OCI-LY7 (cell line): Measurements from ENCODE around the gene HOXB6. TPM values are rescaled to one million over a fixed set of nuclear protein-coding genes. Genes with fewer than 3 reads are reported as not detected.

Source experiments
- BruUV-seq: library from RNA; stranded (reverse); fragments of 400-500 nt; replicated peaks from 2 replicates; lab custom pipeline; 2021; lab: Mats Ljungman, UMichigan
- CTCF ChIA-PET: fragments of 300-600 bp; sonication (Branson Sonifier 250); formaldehyde crosslinking; loops from one replicate; lab custom pipeline; 2022; ENCODE audit warnings: antibody characterized with exemption; ENCODE audit not compliant: unreplicated experiment; lab: Charles Lee
- POLR2A ChIA-PET: fragments of 300-600 bp; sonication (Branson Sonifier 250); formaldehyde crosslinking; loops from one replicate; lab custom pipeline; 2022; ENCODE audit warnings: antibody characterized with exemption; lab: Charles Lee
- DNase-seq: peaks from one replicate; pipeline ENCODE4 v3.0.0-alpha.2; 2015; ENCODE audit warnings: low spot score
- H2AFZ ChIP-seq: fragments of 200-600 bp; sonication (generic), shearing (Covaris generic); 2 replicates; pipeline ENCODE4 v1.6.1; 2014; ENCODE audit warnings: mild to moderate bottlenecking, antibody characterized with exemption, low read length, moderate library complexity
- H3K27ac ChIP-seq: fragments of 200-600 bp; sonication (generic); 2 replicates; pipeline ENCODE4 v1.5.1; 2014; ENCODE audit warnings: mixed run types, low read depth, mild to moderate bottlenecking, moderate library complexity, low read length, inconsistent platforms; ENCODE audit not compliant: poor library complexity, severe bottlenecking
- H3K36me3 ChIP-seq: fragments of 200-600 bp; sonication (generic); 2 replicates; pipeline ENCODE4 v1.6.1; 2014; ENCODE audit warnings: mild to moderate bottlenecking, antibody characterized with exemption, low read length, moderate library complexity, mixed read lengths; ENCODE audit not compliant: insufficient read depth
- H3K4me1 ChIP-seq: fragments of 200-600 bp; sonication (generic); 2 replicates; pipeline ENCODE4 v1.5.1; 2014; ENCODE audit warnings: mild to moderate bottlenecking, low read length; ENCODE audit not compliant: insufficient read depth, poor library complexity, severe bottlenecking
- H3K4me2 ChIP-seq: fragments of 200-600 bp; sonication (generic); 2 replicates; pipeline ENCODE4 v1.6.1; 2014; ENCODE audit warnings: mild to moderate bottlenecking, low read length
- H3K4me3 ChIP-seq: fragments of 200-600 bp; sonication (generic); 2 replicates; pipeline ENCODE4 v1.5.1; 2014; ENCODE audit warnings: mild to moderate bottlenecking, low read depth, low read length; ENCODE audit not compliant: poor library complexity, severe bottlenecking
- H3K79me2 ChIP-seq: fragments of 200-600 bp; sonication (generic); 2 replicates; pipeline ENCODE4 v1.6.1; 2016; ENCODE audit warnings: low read depth, mild to moderate bottlenecking, low read length, moderate library complexity, mixed read lengths; ENCODE audit not compliant: insufficient read depth
- H3K9me2 ChIP-seq: fragments of 200-600 bp; sonication (generic); 2 replicates; pipeline ENCODE4 v1.6.1; 2016; ENCODE audit warnings: mild to moderate bottlenecking, low read length, mixed read lengths; ENCODE audit not compliant: insufficient read depth
- H3K9me3 ChIP-seq: fragments of 200-600 bp; sonication (generic); 2 replicates; pipeline ENCODE4 v1.6.1; 2014; ENCODE audit warnings: mild to moderate bottlenecking, mixed run types, low read length, mixed read lengths
- H4K20me1 ChIP-seq: fragments of 200-600 bp; sonication (generic); 2 replicates; pipeline ENCODE4 v1.6.1; 2014; ENCODE audit warnings: mild to moderate bottlenecking, antibody characterized with exemption, low read length, moderate library complexity, mixed read lengths; ENCODE audit not compliant: insufficient read depth
- CTCF ChIP-seq: fragments of 200-600 bp; sonication (generic); conservative IDR thresholded peaks from 2 replicates; pipeline ENCODE4 v1.5.1; 2014; ENCODE audit warnings: mild to moderate bottlenecking, antibody characterized with exemption, low read length, moderate library complexity, mixed read lengths
- EZH2phosphoT487 ChIP-seq: fragments of 200-600 bp; sonication (generic); IDR thresholded peaks from 2 replicates; pipeline ENCODE4 v1.6.1; 2018; ENCODE audit warnings: low read depth, borderline replicate concordance, mild to moderate bottlenecking, mixed run types, antibody characterized with exemption, low read length, moderate library complexity, mixed read lengths
- intact Hi-C: fragments of 100-400 bp; cut with micrococcal nuclease; formaldehyde crosslinking; loops from one replicate; pipeline ENCODE4 v1.10.0; 2022; ENCODE audit not compliant: unreplicated experiment
- total RNA-seq, 2 experiments: library from RNA; depleted of rRNA in 1 of 2; stranded (reverse); fragments of >200 nt in 1 of 2; shearing (Covaris generic) in 1 of 2; gene quantifications; 2 replicates each; pipeline ENCODE4 v1.2.3, GENCODE V29; 2014 to 2022

Gene HOXB6
- total RNA-seq, 2 experiments from 2014 or later: not detected

- Histone ChIP-seq H3K27ac (no peak overlapping the region), H3K4me1 (peaks cover 32% of the 10 kb centered on the region), H3K36me3 (no peaks in the 10 kb centered on the region), H4K20me1 (no peaks in the 10 kb centered on the region), H3K4me2 (peak overlapping the region; percentile 69), H2AFZ (peak overlapping the region; percentile 83; the same call in 1 of the 2 replicates), H3K4me3 (peak overlapping the region; percentile 63), H3K9me3 (no peaks in the 10 kb centered on the region), H3K79me2 (no peaks in the 10 kb centered on the region), H3K9me2 (no peaks in the 10 kb centered on the region)
- no peak for DNase-seq
- ChIA-PET CTCF (no interaction called here), POLR2A (interaction anchor here (0.6 to 1.6 kb wide), 3 partner anchors 135 to 235 kb away, joined by 3 to 7 read pairs (median 4); no protein-coding TSS in a partner anchor)
- 0 out of 2 replicates have a peak, but pooled peaks have one; percentile 13 for TF ChIP-seq EZH2phosphoT487
- no peak for TF ChIP-seq CTCF
- intact Hi-C loops: no loop called here
- BruUV-seq: no TSS peak
These were observed 18.2 kb downstream of the HOXB6 start for GRCh38 chr17:48586355-48587258.

GRCh38 chr17:48584223-48584741 is 20.5 kb downstream of the HOXB6 start:
- TF ChIP-seq CTCF (no peak), EZH2phosphoT487 (no peak)
- no peak for DNase-seq
- ChIA-PET POLR2A (no interaction called here), CTCF (no interaction called here)
- Histone ChIP-seq H3K4me1 (peaks cover 34% of the 10 kb centered on the region), H3K27ac (no peak overlapping the region), H3K36me3 (no peaks in the 10 kb centered on the region), H3K79me2 (no peaks in the 10 kb centered on the region), H3K9me2 (no peaks in the 10 kb centered on the region), H4K20me1 (no peaks in the 10 kb centered on the region), H3K4me2 (no peak overlapping the region), H3K4me3 (no peak overlapping the region), H3K9me3 (no peaks in the 10 kb centered on the region), H2AFZ (no peak overlapping the region)
- intact Hi-C loops: no loop called here
- BruUV-seq: no TSS peak
